Measurements from ENCODE around the gene RNF7.
"Not testable (repeated sequence)": the region's sequence is repeated elsewhere in the genome, so short reads cannot be mapped to it uniquely, and the experiment has no call there.

DNA sequence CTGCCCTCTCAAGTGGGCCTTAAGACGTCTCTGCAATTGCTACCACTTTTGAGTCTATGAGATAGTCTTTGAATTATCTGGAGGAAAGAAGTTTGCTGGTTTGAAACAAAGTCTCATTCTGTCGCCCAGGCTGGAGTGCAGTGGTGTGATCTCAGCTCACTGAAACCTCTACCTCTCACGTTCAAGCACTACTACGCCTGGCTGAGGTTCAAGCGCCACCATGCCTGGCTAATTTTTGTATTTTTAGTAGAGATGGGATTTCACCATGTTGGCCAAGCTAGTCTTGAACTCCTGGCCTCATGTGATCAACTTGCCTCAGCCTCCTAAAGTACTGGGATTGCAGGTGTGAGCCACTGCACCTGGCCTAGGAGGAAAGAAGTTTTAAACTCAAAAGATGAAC, 50.7 kb downstream of the RNF7 start:
- TF ChIP-seq, protein P1, sequence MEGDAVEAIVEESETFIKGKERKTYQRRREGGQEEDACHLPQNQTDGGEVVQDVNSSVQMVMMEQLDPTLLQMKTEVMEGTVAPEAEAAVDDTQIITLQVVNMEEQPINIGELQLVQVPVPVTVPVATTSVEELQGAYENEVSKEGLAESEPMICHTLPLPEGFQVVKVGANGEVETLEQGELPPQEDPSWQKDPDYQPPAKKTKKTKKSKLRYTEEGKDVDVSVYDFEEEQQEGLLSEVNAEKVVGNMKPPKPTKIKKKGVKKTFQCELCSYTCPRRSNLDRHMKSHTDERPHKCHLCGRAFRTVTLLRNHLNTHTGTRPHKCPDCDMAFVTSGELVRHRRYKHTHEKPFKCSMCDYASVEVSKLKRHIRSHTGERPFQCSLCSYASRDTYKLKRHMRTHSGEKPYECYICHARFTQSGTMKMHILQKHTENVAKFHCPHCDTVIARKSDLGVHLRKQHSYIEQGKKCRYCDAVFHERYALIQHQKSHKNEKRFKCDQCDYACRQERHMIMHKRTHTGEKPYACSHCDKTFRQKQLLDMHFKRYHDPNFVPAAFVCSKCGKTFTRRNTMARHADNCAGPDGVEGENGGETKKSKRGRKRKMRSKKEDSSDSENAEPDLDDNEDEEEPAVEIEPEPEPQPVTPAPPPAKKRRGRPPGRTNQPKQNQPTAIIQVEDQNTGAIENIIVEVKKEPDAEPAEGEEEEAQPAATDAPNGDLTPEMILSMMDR (conservative IDR thresholded peaks at IDR 0.05; ENCODE audit: low read depth, low read length) = not testable (repeated sequence)
- TF ChIP-seq POLR2A (IDR thresholded peaks at IDR 0.05; ENCODE audit: low read depth, low read length); MAFK (IDR thresholded peaks at IDR 0.05; ENCODE audit: low read depth, low read length); CEBPB (IDR thresholded peaks at IDR 0.05; ENCODE audit: low read depth, low read length); FOS (IDR thresholded peaks at IDR 0.05; ENCODE audit: low read depth, low read length); MAZ (IDR thresholded peaks at IDR 0.05; ENCODE audit: borderline replicate concordance, low read depth, low read length); RFX5 (IDR thresholded peaks at IDR 0.05; ENCODE audit: low read depth, low read length); RAD21 (IDR thresholded peaks at IDR 0.05; ENCODE audit: low read length): not testable (repeated sequence)
- TF ChIP-seq, protein P2, sequence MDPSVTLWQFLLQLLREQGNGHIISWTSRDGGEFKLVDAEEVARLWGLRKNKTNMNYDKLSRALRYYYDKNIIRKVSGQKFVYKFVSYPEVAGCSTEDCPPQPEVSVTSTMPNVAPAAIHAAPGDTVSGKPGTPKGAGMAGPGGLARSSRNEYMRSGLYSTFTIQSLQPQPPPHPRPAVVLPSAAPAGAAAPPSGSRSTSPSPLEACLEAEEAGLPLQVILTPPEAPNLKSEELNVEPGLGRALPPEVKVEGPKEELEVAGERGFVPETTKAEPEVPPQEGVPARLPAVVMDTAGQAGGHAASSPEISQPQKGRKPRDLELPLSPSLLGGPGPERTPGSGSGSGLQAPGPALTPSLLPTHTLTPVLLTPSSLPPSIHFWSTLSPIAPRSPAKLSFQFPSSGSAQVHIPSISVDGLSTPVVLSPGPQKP (IDR thresholded peaks at IDR 0.05; ENCODE audit: borderline replicate concordance, low read depth, low read length) = not testable (repeated sequence)
- TF ChIP-seq, protein P3, sequence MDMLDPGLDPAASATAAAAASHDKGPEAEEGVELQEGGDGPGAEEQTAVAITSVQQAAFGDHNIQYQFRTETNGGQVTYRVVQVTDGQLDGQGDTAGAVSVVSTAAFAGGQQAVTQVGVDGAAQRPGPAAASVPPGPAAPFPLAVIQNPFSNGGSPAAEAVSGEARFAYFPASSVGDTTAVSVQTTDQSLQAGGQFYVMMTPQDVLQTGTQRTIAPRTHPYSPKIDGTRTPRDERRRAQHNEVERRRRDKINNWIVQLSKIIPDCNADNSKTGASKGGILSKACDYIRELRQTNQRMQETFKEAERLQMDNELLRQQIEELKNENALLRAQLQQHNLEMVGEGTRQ (IDR thresholded peaks at IDR 0.05; ENCODE audit: low read depth, low read length) = not testable (repeated sequence)

Data from IMR-90 (cell line).